AG09319 (cell line): Measurements from ENCODE around the gene KRT86.
"Not testable (repeated sequence)": the region's sequence is repeated elsewhere in the genome, so short reads cannot be mapped to it uniquely, and the experiment has no call there.

Source experiments
- DNase-seq: peaks from one replicate; pipeline ENCODE4 v3.0.0-alpha.2; 2010; ENCODE audit warnings: low read depth; ENCODE audit errors: extremely low read depth
- TF ChIP-seq, protein P1 (sequence below): IDR thresholded peaks from 2 replicates; pipeline ENCODE4 v1.5.1; 2011; ENCODE audit warnings: low read depth, mild to moderate bottlenecking, inconsistent platforms, low read length, moderate library complexity

The KRT86 gene

DNA sequence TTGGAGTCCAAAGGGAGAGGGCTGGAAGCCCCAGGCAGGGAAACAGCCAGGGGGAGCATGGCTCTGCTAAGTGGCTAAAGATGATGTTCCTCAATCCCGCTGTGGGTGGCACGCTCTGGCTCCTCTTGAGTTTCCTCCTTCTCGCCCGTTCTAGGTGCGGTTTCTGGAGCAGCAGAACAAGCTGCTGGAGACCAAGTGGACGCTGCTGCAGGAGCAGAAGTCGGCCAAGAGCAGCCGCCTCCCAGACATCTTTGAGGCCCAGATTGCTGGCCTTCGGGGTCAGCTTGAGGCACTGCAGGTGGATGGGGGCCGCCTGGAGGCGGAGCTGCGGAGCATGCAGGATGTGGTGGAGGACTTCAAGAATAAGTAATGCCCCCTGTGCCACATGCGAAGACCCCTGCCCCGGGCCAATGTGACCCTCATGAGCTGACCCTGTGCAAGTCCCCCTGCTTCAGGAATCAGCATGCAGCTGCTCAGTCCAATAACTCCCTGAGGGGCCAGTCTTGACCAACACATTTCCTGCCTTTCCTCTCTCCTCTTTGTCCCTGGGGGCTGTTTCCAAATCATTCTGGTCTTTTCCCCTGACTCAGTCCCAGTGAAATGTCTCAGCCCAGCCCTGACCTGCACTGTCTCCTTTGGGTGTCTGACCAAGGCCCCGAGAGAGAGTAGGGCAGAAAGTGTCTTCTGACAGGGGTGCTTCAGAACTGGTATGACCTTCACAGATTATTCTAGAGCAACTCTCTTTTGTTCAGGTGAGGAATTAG, 39.3 kb upstream of the KRT86 start:
- DNase-seq = no peak
- TF ChIP-seq, protein P1, sequence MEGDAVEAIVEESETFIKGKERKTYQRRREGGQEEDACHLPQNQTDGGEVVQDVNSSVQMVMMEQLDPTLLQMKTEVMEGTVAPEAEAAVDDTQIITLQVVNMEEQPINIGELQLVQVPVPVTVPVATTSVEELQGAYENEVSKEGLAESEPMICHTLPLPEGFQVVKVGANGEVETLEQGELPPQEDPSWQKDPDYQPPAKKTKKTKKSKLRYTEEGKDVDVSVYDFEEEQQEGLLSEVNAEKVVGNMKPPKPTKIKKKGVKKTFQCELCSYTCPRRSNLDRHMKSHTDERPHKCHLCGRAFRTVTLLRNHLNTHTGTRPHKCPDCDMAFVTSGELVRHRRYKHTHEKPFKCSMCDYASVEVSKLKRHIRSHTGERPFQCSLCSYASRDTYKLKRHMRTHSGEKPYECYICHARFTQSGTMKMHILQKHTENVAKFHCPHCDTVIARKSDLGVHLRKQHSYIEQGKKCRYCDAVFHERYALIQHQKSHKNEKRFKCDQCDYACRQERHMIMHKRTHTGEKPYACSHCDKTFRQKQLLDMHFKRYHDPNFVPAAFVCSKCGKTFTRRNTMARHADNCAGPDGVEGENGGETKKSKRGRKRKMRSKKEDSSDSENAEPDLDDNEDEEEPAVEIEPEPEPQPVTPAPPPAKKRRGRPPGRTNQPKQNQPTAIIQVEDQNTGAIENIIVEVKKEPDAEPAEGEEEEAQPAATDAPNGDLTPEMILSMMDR = no peak

DNA sequence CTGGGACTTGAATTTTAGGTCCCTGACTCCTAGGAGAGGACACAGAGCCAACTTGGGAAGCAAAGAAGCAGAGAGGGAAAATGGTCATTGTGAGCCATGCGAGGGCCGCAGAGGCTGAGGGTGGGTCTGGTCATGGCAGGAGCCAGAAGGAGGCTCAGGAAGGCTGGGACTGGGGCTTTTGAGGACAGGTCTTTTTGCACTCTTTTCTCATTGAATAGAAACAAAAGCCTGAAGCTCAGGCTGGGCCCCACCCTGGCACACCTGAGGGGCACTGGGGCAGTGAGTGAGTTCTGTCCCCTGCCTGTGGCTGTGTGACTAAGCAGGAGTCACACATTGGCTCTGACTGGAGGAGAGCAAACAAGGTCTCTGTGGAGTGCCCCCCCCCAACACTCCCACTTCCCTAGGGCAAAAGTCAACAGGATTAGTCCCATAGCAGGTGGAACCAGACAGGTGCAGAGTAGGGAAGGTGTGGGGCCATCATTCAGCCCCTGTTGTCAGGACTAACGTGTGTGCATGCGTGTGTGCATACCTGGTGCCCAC, 38.6 kb upstream of the KRT86 start:
- TF ChIP-seq, protein P1 = no peak
- no peak for DNase-seq

DNA sequence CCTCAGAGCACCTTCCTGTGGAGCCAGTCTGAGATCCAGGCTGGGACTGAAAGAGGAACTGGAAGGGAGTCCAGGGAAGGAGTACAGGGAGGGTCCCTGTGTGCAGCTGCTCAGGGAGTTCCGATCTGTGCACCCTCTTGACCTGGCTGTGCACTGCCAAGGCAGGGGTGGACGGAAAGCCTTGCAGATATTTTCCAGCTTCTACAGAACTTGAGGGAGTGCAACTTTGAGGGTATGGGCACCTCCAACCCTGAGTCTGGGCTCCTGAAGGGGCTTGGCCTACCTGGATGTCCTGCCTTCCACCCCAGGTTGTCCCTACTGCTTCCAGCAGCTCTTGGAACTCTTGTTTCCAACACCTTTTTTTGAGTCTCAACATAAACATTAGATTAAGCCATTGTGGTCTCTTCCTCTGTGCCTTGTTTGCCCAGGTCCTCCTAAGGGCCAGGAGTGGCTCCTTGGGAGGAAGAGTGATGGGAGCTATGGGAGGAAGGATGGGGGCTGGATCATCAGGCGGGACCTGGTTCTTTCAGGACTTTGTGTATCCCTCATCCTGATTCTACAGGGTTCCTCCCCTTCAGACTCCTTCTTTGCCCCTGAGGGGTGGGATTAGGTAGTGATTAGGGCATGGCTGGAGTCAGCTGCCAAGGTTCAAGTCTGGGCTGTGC, 37.9 kb upstream of the KRT86 start:
- no peak for DNase-seq

DNA sequence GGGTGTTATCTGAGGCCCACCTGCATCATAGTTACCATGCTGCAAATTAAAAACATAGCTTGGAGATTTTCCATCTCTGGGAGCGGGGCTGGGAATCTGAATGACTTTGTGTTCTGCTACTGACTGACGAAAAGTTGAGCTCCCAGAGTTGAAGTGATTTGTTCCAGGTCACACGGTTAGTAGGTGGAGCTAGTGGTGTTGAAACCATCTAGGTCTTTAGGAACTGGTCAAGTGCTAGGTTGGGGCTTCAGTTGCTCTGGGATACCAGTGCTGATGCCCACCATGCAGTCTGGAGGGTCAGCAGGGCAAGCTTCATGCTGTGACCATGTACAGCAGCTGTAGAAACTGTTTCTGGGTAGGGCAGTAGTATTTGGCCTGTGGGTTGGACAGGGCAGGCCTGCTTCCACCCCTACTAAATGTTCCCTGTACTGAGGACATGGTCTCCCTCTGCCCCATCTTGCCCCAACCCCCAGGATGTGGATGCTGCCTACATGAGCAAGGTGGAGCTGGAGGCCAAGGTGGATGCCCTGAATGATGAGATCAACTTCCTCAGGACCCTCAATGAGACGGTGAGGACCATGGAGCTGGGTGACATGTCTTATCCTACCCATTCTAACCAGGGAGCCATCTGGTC, 36.1 kb upstream of the KRT86 start:
- TF ChIP-seq, protein P1 = no peak
- no peak for DNase-seq

More for the DNA sequence above, 37.9 kb upstream of the KRT86 start:
- TF ChIP-seq, protein P1 = no peak

DNA sequence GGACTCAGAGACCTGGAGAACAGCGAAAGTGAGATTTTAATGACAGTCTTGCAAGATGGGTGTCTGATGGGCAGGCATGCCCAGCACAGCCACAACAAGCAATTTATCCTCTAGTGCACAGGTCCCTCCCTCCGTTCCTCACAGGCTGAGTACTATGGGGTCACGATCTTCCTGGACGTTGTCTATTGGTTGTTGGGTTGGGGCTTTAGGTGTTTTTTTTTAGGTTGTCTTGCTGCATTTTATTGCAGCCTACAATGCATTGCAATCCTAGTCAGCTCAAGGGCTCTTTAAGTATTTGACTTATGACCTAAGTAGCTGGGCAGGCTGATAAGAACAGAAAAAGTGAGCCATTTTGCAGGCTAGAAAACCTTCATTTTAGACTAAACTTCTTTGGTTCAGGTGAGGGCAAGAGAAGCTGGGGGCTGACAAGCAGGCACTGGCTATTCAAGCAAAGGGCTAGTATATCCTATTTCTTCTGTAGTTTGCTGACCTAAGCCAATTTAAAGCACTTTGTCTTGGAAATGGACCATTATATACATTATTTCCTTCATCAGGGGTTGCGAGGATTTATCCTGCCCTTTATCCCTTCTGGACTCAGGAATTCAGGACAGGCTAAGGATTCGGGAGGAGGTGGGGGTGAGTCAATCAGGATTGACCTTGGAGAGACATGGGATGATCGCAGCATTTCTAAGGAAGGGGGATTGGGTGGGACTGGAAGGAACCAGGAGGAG, 35.4 kb upstream of the KRT86 start:
- TF ChIP-seq, protein P1 = no peak
- no peak for DNase-seq

DNA sequence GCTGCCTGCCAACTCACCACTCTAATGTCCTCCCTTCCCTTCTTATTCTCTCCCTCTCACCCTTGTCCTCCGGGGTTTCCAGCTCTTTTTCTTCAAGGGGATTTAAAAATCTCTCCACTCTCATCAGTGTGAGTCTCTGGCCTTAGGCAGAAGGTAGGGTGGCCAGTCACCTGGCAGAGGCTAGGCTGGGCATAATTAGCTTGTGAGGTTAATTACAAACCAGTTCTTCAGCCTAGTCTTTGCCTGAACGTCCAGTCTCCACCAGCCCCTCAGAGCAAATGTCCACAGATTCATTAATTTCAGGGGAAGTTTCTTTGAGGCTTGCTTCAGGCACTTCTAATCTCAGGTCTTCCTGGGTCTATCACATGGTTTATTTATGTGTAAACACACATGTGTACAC, 34.7 kb upstream of the KRT86 start:
- DNase-seq = no peak

DNA sequence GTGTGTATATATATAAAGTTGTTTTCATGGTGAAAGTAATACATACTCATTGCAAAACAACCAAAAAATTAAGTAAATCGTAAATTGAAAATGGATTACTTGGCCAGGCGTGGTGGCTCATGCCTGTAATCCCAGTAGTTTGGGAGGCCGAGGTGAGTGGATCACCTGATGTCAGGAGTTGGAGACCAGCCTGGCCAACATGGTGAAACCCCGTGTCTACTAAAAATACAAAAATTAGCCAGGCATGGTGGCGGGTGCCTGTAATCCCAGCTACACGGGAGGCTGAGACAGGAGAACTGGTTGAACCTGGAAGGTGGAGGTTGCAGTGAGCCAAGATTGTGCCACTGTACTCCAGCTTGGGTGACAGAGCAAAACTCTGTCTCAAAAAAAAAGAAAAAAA, 34.2 kb upstream of the KRT86 start:
- DNase-seq = not testable (repeated sequence)

More for the DNA sequence above, 34.7 kb upstream of the KRT86 start:
- TF ChIP-seq, protein P1 = no peak
